Measurements from ENCODE around the gene PLEKHH1.

Gene PLEKHH1

DNA sequence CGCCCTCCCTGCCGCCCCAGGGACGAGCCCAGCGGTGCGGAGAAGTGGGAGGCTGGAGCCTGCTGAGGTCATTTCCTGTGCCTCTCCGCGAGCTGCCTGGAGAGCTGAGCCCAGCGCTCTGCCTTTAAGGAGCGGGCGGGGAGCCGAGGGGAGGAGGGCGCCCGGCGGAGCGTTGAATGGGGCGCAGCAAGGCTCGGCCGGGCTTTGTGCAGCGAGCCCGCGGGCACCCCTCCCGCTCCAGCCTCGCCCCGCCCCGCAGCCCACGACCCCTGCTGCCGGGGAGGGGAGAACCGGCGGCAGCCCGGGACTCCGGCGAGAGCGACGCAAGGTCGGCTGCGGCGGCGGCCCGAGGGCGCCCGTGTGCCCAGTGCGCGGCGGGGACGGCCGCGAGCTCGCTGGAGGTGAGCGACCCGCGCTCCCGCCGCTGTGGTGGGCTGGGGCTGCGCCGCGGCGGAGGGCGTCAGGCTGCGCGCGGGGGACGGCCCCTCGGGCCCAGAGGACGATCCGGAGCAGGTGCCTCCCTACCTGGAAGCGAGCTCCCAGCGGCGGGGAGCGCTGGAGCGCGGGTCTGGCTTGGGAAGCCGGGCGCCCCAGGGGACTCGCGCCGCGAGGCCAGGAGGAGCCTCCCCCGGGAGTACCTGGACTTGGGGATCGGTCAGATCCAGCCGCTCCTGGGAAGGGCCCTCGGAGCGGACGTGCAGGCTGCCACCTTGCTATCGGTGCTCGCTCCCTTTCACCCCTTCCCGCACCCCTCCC lies at the start of gene PLEKHH1:
Gene PLEKHH1, plus strand, starts transcription at position 293 of the 756 bp plus-strand sequence. CDS start 8,578 bp downstream, outside the sequence.
- DNase-seq: peak; percentile 18

DNA sequence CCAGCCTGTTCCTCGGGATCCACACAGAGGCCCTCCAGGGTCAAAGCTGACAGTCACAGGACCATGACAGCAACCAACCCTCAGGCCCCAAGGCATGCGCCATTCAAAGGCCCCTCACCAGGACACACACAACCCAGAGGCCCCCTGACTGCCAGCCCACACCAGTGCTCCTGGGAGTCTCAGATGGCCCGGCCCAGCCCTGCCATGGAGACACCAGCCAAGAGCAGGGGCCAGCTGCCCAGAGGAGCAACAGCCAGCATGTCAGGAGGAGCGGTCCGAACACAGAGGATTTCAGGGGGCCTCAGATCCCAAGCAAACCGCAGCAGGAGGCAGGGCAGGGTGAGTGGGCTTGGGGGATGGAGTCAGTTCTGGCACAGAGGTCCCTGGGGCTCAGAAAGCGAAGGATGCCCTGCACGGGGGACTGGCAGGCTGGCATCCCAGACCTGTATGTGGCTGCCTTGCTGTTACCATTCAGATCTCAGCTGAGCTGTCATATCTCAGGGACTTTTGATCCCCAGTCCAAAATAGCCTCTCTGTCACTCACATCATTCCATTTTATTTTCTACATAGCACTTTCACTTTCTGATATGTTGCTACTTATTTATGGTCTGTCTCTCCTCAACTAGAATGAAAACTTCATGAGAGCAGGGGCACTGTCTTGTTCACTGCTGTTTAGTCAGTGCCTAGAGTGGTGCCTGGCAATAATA lies 49.4 kb upstream of the PLEKHH1 start:
- no peak for DNase-seq

DNA sequence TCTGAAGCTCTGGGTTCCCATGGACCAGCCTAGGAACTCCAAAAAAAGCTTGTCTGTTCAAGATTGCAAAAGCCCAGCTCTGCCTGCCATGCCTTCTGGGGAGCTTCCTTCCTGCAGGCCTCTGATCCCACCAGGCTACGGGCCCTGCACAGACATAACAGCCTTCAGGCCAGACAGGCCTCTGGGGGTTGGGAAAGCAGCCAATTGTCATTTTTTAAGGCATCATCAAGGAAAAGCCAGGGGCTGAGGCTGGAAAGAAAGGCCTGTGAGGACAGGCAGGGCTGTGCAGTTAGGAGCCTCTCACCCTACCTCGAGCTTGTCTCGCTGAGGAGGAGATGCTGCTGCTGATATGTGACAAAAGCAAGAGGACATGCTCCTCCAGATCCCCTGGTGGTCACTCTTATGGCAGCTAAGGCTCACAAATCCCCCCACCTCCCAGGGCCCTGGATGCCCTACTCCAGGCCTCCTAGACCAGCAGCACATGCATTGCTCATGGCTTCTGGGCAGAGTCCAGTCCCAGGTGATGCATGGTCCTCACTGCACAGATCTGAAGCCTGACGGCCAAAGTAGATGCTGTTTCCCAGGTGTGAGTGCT lies 47.5 kb upstream of the PLEKHH1 start:
- DNase-seq: no peak

DNA sequence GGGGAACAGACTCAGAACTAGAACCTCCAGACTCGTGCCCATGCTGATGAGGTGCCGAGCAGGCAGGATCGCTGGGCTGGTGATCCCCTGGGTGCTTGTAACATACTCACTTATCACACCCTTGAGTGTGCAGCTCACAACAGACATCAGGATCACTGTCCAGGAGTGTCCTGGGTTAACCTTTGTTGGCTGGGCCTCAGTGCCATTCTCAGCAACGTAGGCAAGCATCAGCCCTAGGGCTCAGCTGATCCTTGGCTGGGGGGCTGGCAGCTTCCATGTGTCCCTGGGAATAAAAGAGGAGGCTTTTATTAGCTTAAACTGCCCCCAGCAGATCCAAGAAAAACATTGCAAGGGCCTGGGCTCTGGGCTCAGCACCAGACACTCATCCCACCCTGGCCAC lies 46.2 kb upstream of the PLEKHH1 start:
- DNase-seq: no peak

DNA sequence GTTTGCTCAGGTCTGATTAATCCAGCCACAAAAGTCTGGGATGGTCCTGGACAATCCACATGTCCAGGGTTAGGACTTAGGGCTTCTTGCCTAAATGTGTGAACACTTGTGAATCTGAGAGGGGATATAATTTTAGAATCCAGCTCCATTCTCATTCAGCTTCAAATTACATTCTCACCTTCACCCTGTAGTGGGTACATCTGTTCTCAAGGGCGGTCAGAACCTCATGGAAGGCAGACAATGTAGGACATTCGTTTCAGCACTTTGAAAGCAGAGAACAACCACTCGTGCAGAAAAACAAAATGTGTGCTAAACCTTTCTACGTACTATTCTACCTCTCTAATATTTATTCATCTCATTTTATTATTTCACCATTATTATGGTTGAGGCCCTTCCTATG lies 45.8 kb upstream of the PLEKHH1 start:
- no peak for DNase-seq

DNA sequence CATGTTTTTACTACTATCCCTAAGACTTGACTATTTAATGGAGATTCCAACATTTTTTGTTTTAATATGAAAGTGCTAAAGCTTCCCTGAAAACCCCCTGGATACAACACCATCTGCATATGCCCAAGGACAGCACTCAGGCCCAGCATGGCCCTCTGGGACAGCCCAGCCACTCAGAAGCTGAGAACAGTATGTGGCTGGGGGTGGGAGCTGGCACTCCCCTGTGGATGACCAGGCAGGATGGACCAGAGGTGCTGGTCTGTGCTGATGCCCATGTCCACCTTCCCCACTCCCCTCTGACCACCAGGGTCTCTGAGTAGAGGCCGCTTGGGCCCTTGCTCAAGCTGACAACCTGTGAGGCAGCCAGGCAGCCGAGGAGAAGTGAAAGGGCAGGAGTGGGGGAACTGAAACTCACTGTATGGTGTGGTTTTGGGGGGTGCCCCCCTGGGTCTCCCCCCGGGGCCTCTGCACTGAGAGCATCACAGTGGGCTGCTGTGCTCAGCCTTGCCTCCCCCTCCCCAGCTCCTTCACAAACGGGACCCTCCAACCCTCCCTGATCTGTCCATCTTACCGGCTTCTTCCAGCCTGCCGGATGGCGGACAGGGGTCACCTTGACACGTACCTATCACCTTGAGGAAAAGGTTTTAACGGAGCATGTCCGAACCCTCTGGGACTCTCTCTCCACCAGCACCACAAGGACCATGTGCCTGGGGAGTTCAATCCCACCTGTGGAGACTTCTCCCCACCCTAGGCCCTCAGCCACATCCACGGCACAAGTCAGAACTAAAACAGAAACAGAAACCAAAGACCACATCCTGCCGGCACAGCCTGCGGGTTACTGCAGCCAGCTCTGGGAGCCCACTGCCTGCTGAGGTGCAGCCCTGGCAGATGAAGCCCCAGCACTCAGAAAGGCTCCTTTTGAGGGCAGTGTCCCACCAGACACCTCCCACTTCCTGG lies 44.9 kb upstream of the PLEKHH1 start, which contains the start of gene TMEM229B:
Gene TMEM229B, minus strand, starts transcription at position 785 of the 957 bp plus-strand sequence. CDS start 14,798 bp downstream, outside the sequence.
- no peak for DNase-seq

DNA sequence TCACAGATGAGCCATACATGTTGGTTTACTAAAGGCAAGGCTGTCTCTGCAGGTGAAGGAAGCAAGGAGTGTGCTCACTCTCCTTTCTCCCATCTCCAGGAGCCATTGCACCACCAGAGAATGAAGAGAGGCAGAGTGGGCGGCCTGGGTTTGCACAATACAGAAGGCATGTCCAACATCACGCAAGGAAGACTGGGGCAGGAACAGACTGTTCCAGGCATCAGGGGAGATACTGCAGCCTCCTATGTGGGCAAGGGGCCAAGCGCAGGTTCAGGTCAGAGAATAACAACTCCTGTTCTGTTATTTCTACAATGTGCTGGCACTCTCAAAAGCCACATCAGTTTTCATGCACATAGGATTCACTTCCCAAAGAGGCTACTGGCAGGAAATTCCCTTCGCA lies 42.9 kb upstream of the PLEKHH1 start:
- no peak for DNase-seq

DNA sequence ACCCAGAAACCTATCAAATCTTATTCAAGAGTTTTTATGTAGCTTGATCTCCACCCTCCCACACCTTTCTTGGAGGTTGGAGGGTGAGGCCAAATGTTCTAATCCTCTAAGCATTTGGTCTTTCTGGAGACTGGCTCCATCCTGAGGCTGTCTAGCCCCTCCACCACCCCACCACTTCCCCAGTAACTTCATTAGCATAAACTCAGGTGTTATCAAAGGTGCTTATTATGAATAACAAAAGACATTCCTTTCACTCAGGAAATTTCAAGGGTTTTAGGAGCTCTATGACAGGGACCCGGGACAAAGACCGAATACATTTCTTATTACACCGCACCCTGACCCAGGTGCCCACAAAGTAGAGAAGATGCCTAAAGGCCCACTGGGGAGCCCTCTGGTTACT lies 41.8 kb upstream of the PLEKHH1 start:
- no peak for DNase-seq

DNA sequence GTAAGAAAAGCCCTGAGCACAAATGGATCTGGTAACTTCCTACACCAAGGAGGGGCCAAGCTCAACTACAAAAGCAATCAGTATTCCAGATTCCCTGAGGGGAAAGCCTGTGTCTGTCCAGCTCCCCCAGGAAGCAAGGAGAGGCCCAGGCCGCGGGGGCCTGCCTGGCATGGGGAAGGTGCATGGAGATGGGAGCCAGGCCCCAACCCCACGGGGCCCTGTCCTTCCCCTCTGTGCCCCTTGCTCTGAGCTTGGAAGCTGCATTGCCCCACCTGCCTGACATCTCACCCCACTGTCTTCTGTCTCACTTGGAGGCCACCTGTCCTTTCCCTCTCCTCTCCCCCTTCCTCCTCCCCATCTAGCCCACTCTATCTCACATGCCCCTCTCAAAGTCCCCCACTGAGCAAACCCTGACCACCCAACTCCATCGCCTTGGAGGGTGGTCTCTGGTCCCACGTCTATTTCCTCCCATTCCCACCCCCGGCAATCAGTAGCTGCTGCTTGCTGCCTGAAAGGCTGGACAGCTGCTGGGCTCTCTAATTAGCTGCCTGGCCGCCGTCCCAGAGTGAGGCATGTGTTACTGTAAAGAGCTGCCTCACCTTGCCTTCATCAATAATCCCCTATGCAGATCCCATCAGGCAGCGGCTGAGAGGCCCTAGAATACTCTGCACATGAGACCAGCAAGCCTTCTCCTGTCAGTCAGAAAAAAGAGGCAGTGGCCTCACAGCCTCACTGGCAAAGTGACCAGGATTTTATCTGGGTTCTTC lies 41.2 kb upstream of the PLEKHH1 start:
- peak; percentile 93 for DNase-seq

DNA sequence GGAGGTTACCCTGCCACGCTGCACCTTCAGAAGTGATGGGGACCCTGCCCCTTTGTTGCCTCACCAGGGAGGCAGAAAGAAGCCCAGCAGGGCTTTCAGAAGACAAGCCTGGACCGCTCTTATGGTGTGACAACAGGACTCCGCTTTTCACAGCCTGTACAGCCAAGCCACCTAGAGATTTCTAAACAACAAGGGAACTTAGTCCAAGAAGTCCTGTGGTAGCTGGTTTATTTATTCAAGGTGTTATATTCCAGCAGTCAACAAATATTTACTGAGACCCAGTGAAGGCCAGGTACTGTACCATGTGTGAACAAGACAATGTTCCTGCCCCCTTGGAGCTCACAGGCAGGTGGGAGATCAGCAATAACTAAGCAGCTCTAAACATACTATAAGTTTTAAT lies 40.6 kb upstream of the PLEKHH1 start:
- DNase-seq: no peak

DNA sequence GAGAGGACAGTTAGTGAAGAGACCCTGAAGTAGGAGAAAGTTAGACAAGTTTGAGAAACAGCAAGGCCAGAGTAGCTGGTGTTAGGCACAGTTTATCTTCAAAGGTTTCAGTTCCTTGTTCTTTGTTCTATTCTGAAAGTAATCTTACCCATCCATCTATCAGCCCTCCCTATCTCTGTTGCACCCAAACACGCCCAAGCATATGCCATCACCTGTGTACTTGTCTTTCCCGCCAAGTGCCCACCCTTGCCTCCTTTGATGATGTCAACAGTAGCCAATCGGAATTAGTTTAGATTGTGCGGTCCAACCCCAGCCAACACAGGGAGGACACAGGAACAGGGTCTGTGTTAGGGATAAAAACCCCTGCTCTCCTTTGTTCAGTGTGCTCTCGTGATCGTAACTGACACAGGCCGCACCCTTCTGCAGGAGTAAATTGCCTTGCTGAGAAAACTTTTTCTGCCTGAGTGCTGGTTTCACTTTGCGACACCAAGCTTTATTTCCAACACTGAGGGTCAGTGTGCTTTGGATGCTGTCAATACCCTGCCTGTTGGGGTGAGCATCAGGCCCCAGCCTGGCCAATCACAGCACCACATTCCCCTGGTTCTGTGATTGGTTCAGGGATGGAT lies 39.9 kb upstream of the PLEKHH1 start:
- no peak for DNase-seq

DNA sequence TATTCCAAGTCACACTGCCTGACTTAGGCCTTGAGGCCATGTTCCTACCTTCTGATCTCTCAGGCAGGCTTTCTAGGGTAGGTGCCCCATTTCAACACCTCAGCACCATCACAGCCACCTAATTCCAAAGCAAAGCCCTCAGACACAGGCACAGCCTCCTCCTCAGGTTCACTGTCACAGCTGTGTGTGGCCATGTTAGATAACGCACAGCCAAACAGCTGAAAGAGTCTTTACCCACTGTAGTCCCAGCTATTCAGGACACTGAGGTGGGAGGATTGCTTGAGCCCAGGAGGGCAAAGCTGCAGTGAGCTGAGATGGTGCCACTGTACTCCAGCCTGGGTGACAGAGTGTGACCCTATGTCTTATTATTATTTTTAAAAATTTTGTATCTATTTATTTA lies 37.3 kb upstream of the PLEKHH1 start:
- DNase-seq: no peak

DNA sequence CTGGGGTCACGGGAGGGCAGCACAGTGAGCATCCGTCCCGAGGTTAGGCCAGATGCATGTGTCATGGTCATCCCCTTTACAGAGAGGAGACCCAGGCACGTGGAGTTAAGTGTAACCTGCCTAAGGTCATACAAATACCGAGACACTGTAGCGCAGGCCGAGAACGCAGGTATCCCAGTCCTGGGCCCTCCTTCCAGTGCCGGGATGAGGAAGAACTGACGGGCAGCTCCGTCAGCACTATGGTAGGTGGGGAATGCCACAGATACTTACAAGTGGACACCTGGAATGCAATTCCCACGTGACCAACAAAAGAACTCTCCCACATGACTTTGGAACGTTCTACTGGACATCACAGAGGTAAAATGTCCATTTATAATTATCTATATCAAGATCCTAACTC lies 35.9 kb upstream of the PLEKHH1 start:
- no peak for DNase-seq

DNA sequence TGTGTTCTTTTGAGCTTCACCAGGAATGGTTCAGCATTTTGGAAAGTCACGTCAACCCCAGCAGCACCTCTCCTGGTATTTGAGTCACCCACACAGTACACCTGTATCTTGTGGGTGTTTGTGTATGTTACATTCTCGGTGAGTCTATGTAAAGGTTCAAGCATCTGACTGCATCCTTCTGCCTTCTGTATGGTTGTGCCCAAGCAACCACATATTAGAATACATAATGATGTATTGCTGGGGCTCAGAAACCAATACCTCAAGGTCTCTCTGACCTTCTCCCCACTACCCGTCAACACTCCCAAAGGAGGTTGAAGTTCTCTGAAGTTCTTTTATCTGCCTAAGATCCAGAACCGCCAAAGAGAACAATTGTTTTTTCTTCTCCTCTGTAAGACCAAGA lies 35.4 kb upstream of the PLEKHH1 start:
- no peak for DNase-seq

DNA sequence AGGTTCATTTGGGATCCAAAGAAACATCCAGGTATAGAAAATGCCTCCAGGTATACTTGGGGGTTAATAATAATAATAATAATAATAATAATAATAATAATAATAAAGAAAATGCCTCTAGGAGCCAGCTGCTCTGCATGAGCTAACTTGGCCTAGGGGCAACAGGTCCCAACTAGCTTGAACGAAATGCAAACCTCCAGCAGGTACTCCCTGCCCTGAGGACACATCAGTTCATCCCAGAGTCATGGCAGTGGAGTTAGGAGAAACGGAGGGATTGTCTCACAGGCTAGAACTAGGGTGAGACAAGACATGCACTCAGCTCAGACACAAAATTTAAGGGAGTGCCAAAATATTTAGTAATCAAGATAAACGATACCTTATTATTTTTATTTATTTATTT lies 32.1 kb upstream of the PLEKHH1 start:
- no peak for DNase-seq

DNA sequence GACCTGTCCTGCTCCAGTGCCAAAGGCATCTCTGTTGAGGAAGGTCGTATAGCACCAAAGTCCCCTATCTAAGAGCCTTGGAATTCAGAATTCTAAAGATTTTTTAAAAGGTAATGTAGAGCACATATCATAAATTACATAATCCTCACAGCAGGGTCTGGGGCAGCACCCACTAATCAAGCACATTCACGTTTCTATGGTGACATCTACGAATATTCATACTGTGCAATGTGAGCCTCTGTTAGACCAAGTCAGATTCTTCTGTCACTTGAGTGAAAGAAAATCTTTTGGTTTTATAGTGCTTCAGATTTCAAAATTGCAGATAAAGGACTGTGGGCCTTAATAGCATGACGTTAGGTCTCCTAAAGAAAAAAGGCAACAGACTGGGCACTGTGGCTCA lies 31.4 kb upstream of the PLEKHH1 start:
- no peak for DNase-seq

DNA sequence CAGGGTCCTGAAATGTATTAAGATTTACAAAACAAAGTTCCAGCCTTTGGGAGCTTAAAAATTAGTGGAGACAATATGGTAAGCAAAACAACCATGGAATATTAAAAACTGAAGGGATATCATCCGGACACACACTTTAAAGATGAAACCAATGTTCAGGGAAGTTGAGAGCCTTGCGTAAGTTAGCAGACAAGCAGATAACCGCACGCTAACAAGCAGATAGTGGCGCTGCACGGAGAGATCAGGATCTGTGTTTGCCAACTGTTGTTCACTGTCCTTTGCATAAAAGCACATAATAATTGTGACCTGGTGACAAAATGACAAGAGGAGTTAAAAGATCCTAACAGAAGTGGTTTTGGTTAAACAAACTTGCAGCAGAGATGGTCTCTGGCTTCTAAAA lies 30.2 kb upstream of the PLEKHH1 start:
- no peak for DNase-seq

DNA sequence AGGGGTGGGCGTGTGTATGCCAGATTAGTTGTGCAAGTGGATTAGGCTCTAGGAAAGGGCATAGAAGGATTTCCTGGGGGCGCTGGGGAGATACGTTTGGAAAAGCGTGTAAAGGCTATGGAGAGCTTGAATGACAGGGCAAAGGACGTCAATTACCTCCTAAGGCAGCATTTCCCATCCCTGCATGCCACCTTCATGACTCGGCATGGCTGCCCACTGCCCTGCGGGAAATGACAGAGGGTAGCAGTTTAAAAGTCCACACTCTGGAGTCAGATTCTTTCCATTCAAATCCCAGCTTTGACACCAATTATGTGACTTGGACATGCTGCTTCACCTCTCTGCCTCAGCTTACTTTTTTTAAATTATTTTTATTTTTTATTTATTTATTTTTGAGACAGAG lies 29.8 kb upstream of the PLEKHH1 start:
- no peak for DNase-seq

DNA sequence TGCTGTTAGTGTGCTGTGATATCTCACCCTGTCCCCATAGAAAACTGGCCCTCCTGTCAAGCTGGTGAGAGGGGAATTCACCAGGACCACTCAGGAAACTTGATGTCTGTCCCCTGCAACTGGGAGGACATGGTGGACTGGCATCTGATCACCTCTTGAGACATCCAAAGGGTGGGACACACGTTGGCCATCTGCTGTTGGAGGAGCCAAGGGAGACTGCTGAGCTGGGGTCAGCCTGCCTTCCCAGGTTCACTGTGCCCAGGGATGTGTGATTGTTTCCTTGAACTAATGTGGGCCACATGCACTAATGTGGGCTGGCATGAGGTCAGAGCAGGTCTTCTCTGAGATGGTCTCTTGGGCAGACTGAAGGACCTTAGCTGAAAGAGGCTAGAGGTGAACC lies 27.8 kb upstream of the PLEKHH1 start:
- DNase-seq: no peak

DNA sequence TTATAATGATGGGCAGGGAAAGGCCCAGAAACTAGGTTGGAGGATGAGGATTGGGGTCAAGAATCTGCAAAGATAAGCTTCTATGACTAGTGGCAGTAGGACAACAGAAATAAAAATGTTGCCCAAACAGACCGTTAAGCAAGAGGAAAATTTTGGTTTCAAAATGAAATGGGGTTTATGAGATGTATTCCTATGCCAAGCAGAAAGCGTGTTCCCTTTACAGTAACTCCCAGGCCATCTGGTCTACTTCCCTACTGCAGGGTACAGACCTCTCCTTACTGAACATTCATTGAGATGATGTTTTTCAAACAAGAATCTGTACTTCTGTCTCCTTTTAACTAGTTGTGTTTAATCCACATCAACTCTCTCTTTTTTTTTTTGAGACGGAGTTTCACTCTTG lies 24.1 kb upstream of the PLEKHH1 start:
- DNase-seq: peak; percentile 53

DNA sequence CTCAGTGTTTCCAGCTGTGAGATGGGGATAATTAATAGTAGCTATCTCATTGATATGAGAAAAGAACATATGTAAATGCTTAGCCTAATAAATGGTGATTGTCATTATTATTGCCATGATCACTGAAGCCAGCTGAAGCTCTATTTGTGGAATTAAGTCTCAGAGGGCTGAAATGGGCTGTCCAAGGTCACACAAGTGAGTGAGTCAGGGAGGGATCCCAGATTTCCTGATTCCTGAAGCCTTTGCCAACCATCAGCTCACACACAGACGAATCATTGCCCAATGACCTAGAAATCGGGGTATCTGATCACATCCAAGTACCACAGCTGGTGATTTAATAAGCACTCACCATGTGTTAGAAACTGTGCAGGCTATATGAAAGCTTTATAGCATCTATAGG lies 23.0 kb upstream of the PLEKHH1 start:
- no peak for DNase-seq

DNA sequence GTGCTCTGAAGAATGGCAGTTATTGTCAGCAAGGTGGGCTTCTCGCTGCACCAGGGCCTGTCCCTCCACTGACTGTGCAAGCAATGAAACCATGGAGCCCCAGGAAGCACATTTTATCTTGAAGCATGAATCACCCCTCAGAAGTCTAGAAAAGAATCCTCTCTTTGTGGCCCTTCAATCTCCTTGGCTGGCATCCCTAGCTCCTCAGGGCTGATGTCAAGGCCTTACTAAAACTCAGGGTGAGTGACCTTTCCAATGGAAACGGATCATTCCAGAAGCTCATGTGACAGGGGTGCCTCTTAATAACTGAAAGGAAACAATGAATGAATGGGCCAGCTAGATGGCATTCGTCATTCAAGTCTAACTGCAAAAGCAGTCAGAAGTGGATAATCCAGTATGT lies 22.3 kb upstream of the PLEKHH1 start:
- DNase-seq: no peak
